ENCODE results near the gene KIFC3.
"Not testable (repeated sequence)": the region's sequence is repeated elsewhere in the genome, so short reads cannot be mapped to it uniquely, and the experiment has no call there.

Gene KIFC3

DNA sequence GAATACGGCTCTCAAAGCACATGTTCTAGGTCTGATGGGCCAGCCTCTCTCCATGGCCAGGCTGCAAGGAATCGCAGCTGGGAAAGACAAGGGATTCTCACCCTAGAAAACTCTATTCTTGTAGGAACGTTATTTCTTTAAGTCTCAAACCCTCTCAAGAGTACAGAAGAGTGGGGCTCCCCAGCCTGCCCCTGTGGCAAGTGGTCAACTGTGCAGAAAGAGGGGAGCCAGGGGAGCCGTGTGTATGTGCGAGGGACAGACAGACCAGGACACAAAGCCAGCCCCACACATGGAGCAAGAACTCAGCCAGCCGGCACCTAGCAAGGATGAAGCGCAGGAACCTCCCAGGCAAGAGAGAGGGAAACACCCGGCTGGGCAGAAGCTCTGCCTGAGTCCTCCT lies 16.4 kb downstream of the KIFC3 start:
- DNase-seq = no peak

DNA sequence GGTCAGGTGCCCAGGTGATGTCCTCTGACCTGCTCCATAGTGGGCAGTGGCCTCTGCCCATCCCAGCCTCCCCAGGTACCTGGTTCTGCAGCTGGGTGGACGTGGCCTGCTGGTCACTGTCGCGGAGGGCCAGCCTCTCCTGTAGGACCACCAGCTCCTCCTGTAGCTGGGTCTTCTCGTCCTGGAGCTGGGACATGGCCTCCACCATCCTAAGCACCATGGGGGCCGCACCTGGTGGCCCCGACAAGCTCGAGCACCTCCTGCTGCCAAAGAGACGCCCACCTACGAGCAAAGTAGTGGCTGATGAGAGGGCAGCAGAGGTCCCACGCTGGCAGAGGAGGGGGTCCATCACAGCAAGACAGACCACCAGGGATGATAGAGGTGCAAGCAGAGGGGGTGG lies 16.9 kb downstream of the KIFC3 start:
- no peak for DNase-seq

DNA sequence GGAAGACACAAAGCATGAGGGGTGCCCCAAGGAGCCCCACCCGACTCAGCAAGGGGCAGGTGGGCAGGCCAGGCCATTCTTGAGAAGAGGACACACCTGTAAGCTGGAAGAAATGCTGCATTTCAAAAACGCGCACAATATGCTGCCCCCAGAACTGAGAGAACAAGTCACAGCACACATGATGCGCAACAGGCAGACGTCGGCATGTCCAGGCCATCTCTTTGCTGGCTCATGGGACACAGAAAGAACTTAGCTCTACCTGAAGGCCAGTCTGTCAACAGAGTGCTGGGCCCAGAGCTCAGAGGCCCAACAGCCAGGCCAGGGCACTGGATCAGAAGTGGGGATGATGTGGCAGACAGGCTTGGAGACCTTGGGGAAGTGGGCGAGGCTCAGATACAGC lies 18.0 kb downstream of the KIFC3 start:
- DNase-seq = no peak

DNA sequence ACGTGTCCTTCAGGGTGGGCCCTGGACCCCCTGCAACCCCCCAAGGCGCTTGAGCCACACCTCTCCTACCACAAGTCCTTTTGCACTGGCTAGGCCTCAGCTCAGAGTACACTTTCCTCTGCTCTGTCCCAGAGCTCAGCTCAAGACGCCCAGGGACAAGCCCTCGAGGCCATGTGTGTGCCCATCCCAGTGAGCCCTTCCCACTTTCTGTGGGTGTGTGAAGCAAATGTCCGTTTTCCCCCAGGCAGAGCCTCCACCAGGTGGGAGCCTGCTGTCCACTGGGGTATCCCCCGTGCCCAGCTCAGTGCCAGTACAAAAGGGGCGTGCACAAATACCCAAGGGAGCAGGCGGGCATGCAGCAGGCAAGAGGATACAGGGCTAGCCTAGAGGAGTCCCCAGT lies 18.4 kb downstream of the KIFC3 start:
- DNase-seq = no peak

DNA sequence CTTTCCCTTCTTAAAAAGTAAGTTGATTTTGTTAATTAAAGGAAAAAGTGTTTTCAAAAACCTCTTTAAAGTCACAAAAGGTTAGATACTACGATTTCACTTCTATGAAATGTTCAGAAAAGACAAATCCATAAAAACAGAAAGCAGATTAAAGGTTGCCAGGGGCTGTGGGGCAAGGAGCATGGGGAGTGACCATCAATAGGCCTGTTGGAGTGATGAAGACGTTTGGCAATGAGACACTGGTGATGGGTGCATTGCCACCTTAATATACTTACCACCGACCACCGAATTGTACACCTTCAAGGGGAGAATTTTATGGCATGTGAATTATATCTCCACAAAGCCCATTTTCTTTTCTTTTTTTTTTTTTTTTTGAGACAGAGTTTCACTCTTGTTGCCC lies 19.2 kb downstream of the KIFC3 start:
- no peak for DNase-seq

DNA sequence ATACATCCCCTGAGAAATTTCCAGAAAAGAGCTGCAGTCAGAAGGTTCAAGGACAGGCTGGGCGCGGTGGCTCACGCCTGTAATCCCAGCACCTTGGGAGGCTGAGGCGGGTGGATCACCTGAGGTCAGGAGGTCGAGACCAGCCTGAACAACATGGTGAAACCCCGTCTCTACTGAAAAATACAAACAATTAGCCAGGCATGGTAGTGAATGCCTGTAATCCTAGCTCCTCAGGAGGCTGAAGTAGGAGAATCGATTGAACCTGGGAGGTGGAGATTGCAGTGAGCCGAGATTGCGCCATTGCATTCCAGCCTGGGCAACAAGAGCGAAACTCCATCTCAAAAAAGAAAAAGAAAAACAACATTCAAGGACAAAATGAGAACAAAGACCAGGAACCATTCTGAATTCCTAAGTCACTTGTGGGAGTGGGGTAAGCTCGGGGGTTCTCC lies 19.7 kb downstream of the KIFC3 start:
- not testable (repeated sequence) for DNase-seq

DNA sequence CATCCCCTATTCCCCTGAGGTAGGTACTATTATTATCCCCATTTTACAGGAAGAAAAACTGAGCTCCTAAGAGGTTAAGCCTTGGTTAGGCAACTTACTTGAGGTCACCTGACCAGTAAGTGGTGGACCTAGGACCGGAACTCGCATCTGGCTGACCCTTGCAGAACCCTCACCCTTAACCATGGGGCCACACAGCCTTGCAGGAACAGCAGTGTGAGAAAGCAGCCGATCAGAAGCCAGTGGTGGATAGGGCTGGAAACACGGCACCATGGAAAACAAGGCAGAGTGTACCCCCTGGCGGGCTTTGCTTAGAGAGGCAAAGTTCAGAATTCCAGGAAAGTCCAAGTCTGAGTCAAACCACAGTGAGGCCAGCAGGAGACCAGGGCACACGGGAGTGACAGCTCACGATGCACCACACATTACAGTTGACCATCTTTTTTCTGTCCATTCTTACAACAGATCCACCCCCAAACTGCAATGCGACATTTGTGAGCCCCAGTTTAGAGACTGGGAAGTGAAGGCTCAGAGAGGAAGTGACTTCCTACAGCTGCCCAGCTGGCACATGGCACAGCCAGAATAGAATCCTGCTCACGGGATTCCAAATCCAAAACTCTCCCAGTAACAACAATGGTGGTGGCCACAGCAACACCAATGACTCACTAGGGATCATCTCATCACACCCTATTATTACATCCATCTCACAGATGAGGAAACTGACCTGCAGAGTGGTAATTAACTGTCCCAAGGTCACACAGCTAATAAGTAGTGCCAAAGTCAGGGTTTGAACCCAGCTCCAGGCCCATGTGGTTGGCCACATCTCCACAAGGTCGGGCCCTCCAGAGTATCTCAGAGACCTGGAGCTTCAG lies 20.3 kb downstream of the KIFC3 start:
- no peak for DNase-seq

DNA sequence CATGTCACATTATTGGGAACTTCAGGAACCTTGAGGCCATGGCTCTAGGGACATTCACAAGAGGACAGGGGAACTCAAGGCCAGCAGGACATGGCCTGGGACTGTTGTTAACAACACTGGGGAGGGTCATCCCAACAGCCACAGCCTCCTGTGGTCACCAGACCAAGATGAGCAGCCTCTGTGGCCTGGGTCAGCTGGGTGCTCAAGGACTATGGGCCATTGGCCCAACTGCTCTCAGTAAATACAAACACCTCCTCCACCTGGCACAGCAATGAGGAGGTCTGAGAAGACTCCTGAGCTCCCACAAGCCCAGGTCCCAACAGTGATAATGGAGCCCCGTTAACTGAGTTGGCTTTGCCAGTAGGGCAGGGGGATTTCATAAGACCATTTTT lies 20.9 kb downstream of the KIFC3 start:
- DNase-seq = no peak

DNA sequence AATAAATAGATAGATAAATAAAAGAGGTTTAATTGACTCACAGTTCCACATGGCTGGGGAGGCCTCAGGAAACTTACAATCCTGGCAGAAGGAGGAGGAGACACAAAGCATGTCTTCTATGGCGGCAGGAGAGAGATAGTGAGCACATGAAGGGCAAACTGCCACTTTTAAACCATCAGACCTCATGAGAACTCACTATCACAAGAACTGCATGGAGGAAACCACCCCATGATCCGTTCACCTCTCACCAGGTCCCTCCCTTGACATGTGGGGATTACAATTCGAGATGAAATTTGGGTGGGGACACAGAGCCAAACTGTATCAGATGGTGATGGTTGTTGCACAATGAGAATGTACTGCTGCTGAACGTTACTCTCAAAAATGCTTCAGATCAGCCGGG lies 22.5 kb downstream of the KIFC3 start:
- not testable (repeated sequence) for DNase-seq

DNA sequence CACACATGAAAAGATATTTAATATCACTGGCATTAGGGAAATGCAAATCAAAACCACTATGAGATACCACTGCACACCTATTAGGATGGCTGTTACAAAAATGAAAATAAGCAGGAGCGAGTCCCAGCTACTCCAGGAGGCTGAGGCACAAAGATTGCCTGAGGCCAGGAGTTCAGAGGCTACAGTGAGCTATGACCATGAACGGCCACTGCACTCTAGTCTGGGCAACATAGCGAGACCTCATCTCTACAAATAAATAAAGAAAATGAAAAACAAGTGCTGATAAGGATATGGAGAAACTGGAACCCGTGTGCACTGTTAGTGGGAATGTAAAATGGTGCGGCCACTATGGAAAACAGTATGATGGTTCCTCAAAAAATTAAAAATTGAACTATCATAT lies 23.6 kb downstream of the KIFC3 start:
- no peak for DNase-seq

DNA sequence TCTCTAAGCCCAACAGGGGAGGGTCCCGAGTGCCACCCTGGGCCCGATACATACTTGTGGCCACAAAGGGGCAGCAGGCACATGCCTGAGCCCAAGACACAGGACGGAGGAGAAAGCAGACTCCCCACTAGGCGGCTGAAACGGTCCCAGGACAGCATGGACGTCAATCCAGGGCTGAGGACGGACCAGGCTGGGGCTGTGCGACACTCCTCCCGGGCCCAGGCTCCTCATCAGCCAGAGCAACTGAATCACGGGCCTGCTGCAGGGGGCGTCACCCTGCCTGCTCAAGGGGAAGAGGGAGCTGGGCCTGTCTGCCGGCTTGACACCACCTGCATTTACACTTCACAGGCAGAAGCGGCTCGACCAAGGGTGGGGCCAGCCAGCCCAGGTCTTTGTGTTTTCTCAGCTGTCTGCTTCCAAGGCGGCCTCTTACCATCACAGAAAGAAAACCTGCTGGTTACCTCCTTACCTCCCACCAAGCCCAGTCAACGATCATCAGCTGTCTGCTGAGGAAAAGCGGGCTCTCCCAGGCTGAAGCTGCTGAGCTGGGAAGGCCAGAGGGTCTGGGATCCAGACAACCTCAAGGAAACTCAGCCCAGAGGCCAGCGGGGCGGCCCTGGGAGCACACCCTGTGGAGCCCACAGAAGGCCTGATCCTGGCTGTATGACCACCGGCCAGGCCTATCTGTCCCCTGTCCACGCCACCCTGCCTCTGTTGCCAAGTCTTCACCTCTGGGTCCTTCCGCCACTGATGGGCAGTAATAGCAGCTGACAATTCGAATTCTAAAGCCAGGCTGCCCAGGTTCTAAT lies 26.4 kb downstream of the KIFC3 start:
- DNase-seq = no peak

DNA sequence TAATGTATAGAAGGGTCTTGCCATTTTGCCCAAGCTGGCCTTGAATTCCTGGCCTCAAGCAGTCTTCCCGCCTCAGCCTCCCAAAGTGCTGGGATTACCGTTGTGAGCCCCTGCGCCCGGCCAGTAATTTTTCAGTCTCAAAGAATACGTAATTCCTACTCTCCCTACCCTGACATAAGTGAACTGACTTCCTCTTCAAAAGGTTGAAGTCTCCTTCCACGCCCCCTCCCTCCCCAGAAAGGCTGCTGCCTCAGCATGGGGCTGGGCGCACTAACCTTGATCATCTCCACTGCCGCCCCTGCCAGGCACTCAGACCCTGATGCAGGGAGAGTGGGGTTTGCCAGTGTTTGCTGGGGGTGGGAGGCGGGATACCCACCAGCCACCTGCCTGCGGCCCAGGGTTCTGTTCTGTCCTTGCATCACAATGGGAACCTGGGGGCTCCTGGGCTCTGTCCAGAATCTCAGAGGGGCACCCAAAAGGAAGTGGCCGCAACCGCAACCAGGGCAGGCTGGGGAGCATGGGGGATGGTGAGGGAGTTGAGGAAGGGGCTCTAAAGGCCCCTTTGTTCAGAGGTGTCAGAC lies 27.5 kb downstream of the KIFC3 start:
- no peak for DNase-seq

DNA sequence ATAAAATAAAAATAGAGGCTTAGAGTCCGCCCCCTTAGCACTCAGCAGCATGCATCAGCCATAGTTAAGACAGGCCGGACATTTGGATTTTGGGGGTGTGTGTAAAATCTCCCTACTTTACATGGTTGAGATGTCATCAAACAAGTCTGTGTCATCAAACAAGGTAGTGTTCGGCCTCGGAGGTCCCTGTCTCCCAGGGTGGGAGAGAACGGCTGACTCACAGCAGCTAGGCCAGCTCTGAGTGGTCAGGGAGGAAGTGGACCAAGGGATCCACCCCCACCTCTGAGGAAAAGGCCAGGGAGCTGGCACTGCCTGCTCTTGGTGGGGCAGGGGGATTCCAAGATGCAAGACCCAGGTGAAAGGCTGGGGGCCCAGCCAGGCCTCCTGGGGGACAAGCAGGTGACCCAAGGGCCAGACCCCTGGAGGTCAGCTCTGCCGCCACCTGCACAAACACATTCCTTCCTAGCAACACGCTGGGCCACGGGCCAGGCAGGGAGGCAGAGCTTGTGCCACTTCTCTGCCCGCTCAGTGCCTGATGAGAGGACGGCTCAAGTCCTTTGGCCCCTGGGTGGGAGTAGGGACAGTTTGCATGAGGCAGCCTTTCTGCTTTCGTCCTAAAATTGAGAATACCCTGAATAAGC lies 28.5 kb downstream of the KIFC3 start:
- no peak for DNase-seq

DNA sequence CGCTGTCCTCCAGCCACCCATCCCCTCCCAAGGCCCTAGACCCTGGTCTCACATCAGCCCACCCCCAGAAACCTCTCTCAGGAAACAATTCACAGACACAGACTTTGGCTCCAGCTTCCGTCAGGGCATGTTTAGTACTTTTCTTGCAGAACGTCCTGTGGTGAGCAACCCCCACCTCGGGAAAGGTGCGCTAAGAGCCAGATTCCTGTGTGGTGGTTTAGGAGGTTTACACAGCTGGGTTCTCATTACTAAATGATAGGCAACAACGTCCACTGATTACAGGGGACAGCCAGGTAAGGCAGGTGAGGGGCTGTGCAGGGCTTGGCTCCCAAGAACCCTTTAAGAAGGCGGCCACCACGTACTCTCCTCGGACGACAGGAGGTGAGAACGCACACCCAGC lies 29.3 kb downstream of the KIFC3 start:
- DNase-seq = no peak

DNA sequence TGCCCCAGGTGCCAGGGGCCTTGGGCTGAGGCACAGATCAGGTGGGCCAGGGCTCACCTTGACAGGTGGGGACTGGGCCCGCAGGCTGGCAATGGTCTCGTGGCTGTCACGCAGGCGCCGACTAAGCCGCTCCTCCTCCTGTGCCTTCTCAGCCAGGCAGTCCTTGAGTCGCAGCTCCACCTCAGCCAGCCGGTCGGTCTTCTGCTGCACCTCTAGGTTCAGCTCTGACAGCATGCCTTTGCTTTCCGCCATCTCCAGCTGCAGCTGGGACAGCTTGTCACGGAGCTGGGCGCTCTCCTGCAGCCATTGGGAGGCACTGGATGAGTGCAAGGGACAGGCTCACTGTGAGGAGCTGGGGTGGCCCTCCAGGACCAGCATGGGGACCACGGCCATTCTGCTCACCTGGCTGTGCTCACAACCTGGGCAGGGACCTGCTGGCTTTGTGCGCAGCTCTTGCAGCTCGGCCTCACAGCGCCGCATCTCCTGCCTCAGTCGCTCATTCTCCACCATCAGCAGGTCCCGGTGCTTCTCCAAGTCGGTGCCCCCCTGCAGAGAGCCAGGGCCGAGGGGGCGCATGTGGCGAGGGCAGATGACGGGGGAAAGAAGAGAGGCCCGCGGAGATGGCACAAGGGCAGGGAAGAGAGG lies 31.0 kb downstream of the KIFC3 start:
- no peak for DNase-seq

DNA sequence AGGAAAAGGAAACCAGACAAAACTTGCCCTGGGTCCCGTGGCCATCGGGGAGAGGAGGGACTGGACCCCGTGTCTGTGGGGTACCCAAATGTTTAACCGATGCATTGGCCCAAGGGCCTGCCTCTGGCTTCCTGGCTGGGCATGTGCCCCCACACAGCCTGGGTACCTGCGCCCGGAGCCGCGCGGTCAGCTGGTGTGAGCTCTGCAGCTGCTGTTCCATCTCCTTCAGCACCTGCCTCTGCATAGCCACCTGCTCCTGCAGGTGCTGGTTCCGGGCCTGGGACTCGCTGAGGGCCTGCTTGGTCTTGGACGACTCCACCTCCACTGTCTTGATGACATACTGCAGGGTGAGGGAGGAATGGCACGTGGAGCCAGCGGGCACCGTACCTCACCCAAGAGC lies 31.9 kb downstream of the KIFC3 start:
- no peak for DNase-seq

DNA sequence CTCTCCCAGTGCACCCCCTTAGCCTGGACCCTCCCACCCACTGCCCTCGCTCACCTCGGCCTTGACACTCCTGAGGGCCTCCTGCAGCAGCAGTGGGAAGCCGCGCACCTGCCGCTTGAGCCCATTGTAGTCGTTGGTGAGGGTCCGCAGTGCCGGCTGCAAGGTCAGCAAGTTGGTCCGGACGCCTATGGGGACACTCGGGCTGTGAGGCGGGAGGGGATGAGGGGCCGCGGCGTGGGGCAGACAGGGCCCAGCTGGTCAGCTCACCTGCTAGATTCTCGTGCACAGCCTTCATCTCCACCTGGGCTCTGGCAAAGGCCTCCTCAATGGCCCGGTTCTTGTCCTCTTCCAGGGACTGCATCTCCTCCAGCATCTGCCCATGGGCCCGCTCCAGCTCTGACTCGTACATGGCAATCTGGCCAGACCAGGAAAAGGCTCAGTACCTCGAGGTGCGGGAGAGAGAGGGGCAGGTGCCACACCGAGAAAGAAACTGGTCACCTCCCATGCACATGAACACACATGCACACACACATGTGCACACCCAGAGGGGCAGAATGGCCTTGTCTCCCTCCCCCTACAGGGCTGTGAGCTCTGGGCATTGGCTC lies 32.6 kb downstream of the KIFC3 start:
- DNase-seq = no peak

DNA sequence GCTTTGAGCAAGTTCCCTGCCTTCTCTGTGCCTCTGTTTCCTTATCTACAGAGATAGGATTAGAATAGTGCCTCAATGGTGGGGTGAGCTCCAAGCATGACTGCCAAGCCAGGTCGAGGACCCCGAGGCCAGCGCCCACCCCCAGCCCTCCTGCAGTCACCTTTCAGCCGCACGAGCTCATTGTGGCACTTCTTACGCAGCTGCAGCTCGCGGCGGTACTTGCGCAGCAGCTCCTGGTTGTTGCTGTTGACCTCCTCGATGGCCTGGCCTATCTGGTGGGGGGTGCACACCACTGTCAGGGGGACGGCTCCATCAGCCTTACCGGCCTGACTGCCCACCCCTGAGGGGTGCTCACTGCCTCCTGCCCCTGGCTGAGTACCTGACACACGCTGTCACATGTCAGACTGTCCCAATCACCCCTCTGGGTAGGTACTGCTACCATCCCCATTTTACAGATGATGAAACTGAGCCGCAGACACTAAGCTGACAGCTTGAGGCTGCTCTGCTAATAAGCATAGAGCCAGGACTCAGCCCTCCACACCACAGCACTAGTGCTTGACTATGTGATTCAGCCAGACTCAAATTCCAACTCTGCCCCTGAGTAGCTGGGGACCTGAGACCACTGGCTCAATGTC lies 35.5 kb downstream of the KIFC3 start:
- DNase-seq = no peak

DNA sequence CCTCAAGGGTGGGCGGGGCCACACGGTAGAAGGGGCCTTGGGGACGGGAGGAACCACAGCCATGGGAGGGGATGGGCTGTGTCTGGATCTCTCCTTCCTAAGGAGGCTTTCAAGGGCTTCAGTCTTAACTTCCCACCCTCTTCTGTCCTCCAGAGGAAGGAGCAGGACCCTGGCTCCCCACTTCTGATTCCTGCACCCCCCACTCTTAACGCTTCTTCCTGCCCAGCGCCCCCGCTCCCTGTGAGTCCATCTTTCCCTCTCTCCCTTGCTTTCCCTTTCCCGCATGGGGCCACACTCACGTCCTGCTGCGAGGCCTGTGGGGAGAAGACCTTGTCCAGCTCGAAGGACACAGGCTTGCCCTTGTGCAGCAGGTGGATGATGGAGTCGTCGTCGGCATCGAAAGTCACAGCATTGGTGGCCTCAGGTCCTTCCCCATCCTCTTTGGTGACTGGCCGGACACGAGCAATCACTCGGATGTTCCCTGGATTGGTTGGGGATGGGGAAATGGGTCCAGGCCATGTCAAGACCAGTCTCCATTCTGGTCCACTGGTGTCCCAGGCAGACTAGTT lies 37.0 kb downstream of the KIFC3 start:
- no peak for DNase-seq

DNA sequence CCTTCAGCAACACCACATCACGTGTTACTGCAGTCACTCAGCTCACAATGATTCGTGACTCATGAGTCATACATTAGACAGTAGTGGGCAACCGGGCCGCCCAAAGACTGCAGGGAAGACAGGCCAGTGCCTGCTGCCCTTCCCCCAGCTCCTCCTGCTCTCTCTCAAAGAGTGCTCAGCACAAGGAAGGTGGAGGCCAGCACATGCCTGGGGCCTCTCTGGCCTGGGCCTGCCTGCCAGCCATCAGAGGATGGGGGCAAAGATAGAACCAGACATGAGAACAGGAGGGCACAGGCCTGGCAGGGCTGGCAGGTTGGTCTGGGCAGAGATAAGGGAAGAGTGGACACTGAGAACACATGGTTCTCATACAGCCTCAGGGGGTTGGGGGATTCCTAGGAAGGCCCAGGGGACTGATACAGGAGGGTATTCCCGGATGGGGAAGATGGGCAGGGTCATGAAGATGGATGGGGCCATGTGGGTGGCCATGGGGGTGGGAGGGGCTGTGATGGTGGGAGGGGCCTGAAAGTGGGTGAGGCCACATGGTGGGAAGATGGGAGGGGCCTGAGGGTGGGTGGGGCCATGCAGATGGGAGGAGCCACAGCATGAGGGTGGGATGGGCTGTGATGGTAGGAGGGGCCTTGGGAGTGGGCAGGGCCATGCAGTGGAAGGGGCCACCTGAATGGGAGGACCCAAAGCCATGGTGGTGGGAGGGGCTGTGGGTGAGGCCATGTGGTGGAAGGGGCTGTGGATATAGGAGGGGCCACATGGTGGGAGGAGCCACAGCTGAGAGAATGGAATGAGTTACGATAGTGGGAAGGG lies 37.7 kb downstream of the KIFC3 start:
- DNase-seq = no peak

DNA sequence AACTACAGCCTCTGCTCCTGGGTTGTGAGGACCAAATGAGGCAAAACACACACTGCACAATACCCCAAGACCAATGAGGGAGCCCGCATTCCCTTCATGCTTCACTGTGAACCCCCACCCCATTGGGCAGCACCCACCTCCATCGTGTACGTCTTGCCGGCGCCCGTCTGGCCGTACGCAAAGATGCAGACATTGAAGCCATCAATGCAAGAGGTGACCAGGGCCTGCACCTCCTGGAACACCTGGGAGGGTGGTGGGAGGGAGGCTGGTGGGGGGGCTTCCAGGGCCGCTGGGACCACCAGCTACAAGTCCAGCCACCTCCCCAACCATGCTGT lies 38.3 kb downstream of the KIFC3 start:
- no peak for DNase-seq

All from NCI-H2081 treated with DMSO at 0.1 percent for 48 hours (cell line).